ENCODE measurements around the gene CLSTN2. TPM values are rescaled to one million over a fixed set of nuclear protein-coding genes. Genes with fewer than 3 reads are reported as not detected.

CLSTN2 gene
- total RNA-seq, 1 donor from 2014 or later, result 12.9 TPM

DNA sequence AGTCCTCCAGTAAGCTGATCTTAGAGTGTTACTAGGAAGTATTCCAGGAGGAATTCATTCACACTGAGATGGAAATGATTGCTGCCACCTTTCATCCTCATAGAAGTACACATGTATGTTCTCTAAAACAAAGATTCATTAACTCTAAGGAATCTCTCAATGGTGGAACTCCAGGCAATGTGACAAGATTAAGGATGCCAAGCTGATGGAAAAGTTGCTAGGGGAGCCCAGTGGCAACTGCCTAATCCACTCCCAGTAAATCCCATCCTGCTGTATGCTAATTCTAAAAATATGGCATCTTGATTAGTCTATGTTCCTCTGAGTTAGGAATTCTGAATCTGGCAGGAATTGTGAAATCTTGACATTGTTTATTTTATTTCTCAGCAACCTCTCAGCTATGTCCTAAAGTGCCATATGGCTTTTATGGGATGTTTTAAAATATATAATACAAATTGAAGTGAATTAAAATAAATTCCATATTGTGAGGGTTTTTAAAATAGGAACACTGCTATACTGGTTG, 532.9 kb downstream of the CLSTN2 start:
- Mint-ChIP-seq H3K27me3 (peaks cover 3% of the 10 kb centered on the region), H3K9me3 (peaks cover 4% of the 10 kb centered on the region), H3K36me3 (no peaks in the 10 kb centered on the region), H3K4me1 (ENCODE audit: unreplicated experiment) (peaks cover 11% of the 10 kb centered on the region), H3K27ac (peak overlapping the region; percentile 75), H3K4me3 (no peak overlapping the region)
- TF ChIP-seq, protein P1, sequence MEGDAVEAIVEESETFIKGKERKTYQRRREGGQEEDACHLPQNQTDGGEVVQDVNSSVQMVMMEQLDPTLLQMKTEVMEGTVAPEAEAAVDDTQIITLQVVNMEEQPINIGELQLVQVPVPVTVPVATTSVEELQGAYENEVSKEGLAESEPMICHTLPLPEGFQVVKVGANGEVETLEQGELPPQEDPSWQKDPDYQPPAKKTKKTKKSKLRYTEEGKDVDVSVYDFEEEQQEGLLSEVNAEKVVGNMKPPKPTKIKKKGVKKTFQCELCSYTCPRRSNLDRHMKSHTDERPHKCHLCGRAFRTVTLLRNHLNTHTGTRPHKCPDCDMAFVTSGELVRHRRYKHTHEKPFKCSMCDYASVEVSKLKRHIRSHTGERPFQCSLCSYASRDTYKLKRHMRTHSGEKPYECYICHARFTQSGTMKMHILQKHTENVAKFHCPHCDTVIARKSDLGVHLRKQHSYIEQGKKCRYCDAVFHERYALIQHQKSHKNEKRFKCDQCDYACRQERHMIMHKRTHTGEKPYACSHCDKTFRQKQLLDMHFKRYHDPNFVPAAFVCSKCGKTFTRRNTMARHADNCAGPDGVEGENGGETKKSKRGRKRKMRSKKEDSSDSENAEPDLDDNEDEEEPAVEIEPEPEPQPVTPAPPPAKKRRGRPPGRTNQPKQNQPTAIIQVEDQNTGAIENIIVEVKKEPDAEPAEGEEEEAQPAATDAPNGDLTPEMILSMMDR (conservative IDR thresholded peaks at IDR 0.05), result no peak
- DNase-seq (ENCODE audit: extremely low spot score, unreplicated experiment), result no peak

DNA sequence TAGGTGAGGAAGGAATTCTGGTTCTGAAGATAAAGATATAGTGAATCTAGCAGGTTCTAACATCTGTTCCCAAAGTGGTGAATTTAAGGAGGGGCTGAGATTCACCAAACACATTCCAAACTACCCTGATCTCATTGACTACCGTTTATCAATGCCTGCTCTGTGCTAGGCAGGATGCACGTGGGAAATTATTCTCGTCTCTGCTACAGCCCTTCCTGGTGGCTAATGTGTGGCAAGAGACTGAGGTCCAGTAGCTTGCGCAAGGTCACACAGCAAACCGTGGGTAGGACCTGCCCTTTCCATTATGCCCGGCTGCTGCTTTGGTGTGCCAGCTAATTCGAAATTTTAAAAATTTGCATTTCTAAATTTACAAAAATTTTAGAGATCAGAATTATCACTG, 533.4 kb downstream of the CLSTN2 start:
- H3K36me3 Mint-ChIP-seq, result no peaks in the 10 kb centered on the region

DNA sequence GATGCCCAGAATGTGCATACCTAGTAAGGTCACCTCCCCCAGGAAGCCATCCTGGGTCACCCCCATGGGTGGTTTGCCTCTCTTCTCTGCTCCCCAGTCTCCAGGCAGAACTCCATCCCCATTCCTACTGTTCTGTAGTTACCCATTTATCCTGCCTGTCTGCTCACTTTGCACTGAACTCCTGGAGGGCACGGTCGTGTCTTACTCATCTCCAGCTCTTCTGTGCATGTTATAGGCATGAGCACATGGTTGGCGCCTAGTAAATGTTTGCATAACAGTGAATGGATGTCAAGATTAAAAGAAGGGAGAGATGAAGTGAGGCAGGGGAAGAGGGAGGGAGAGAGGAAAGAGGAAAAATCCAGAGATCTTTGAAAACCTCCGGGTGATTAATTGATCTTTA, 534.5 kb downstream of the CLSTN2 start:
- TF ChIP-seq, protein P1 (conservative IDR thresholded peaks at IDR 0.05), result no peak
- Mint-ChIP-seq H3K36me3 (no peaks in the 10 kb centered on the region), H3K4me1 (ENCODE audit: unreplicated experiment) (peaks cover 11% of the 10 kb centered on the region), H3K9me3 (peaks cover 4% of the 10 kb centered on the region), H3K27ac (no peak overlapping the region), H3K27me3 (peaks cover 3% of the 10 kb centered on the region), H3K4me3 (no peak overlapping the region)
- no peak for DNase-seq (ENCODE audit: extremely low spot score, unreplicated experiment)

More for the DNA sequence above, 533.4 kb downstream of the CLSTN2 start:
- TF ChIP-seq, protein P1 (conservative IDR thresholded peaks at IDR 0.05), result no peak
- H3K4me1 Mint-ChIP-seq (ENCODE audit: unreplicated experiment), result peaks cover 11% of the 10 kb centered on the region
- peaks cover 3% of the 10 kb centered on the region for H3K27me3 Mint-ChIP-seq
- no peak for DNase-seq (ENCODE audit: extremely low spot score, unreplicated experiment)
- no peak overlapping the region for H3K27ac Mint-ChIP-seq
- no peak overlapping the region for H3K4me3 Mint-ChIP-seq
- peaks cover 4% of the 10 kb centered on the region for H3K9me3 Mint-ChIP-seq

DNA sequence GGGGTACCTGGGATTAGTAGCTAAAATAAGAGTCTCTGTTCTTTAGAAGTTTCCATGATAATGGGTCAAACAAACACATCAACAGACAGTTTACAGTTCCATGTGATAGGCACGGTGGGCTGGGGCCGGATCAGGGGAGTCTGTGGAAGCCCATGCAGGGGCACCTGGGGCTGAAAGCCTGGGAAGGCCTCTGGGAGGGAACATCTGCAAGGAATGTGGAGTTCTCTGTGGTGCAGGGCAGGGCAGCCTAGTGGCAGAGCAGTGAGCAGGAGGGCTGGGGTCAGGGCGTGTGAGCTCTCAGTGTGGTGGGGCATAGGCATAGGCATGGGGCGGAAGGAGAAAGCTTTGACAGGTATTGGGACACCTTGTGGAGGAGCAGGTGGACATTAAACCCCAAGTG, 535.2 kb downstream of the CLSTN2 start:
- Mint-ChIP-seq H3K4me1 (ENCODE audit: unreplicated experiment) (peaks cover 11% of the 10 kb centered on the region), H3K36me3 (no peaks in the 10 kb centered on the region), H3K9me3 (peaks cover 4% of the 10 kb centered on the region), H3K27ac (no peak overlapping the region), H3K27me3 (peaks cover 3% of the 10 kb centered on the region), H3K4me3 (no peak overlapping the region)
- no peak for DNase-seq (ENCODE audit: extremely low spot score, unreplicated experiment)
- TF ChIP-seq, protein P1 (conservative IDR thresholded peaks at IDR 0.05), result no peak

DNA sequence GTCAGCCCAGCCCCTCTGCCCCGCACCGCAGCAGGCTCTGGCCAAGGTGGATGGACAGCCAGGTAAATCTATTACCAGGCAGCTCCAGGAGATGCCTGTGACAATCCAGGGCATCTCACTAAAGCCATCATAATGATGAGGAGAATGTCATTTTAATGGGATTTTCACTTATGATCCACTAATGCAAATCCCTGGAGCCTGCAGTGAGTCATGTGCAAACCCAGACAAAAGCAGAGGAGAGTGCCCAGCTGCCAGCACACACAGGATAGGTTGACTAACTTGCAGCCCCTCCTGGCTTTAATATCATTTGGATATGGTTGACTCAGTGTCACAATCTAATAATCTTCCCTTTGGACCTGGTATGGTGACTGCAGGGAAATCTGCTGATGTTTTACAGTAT, 536.0 kb downstream of the CLSTN2 start:
- no peak for DNase-seq (ENCODE audit: extremely low spot score, unreplicated experiment)
- Mint-ChIP-seq H3K9me3 (peaks cover 4% of the 10 kb centered on the region), H3K36me3 (no peaks in the 10 kb centered on the region), H3K27me3 (peaks cover 3% of the 10 kb centered on the region), H3K4me3 (no peak overlapping the region), H3K27ac (no peak overlapping the region), H3K4me1 (ENCODE audit: unreplicated experiment) (peaks cover 11% of the 10 kb centered on the region)
- TF ChIP-seq, protein P1 (conservative IDR thresholded peaks at IDR 0.05), result no peak
